Measurements from ENCODE around the gene KCND3.
"Not testable (repeated sequence)": the region's sequence is repeated elsewhere in the genome, so short reads cannot be mapped to it uniquely, and the experiment has no call there.

KCND3 gene

GRCh38 chr1:111743679-111744101 is 245.8 kb downstream of the KCND3 start:
- H3K27ac ChIP-seq = no peak overlapping the region

GRCh38 chr1:111742938-111743549 is 246.4 kb downstream of the KCND3 start:
- H3K27ac ChIP-seq = no peak overlapping the region
- TF ChIP-seq CTCF (conservative IDR thresholded peaks at IDR 0.05) = no peak
- TF ChIP-seq ZFX (IDR thresholded peaks at IDR 0.05) = no peak

More at GRCh38 chr1:111743679-111744101, 245.8 kb downstream of the KCND3 start:
- TF ChIP-seq CTCF (conservative IDR thresholded peaks at IDR 0.05) (no peak), ZFX (IDR thresholded peaks at IDR 0.05) (no peak)

GRCh38 chr1:111742292-111742691 is 247.2 kb downstream of the KCND3 start:
- H3K27ac ChIP-seq = not testable (repeated sequence)

GRCh38 chr1:111739925-111740765 is 249.3 kb downstream of the KCND3 start:
- H3K27ac ChIP-seq = peak overlapping the region; percentile 87
- TF ChIP-seq ZFX (IDR thresholded peaks at IDR 0.05) (no peak), CTCF (conservative IDR thresholded peaks at IDR 0.05) (no peak)

GRCh38 chr1:111739194-111739924 is 250.1 kb downstream of the KCND3 start, which contains the start of gene INKA2:
Gene INKA2, minus strand, starts transcription at chr1:111739395. Its CDS starts 153 bp downstream, at chr1:111739242.
- H3K27ac ChIP-seq = peak within 1 kb of the TSS; percentile 87
- TF ChIP-seq ZFX (IDR thresholded peaks at IDR 0.05) (no peak), CTCF (conservative IDR thresholded peaks at IDR 0.05) (no peak; the same call in 1 of the 2 replicates)

GRCh38 chr1:111738436-111739193 is 250.9 kb downstream of the KCND3 start:
- peak overlapping the region; percentile 87 for H3K27ac ChIP-seq
- TF ChIP-seq CTCF (conservative IDR thresholded peaks at IDR 0.05) = no peak
- TF ChIP-seq ZFX (IDR thresholded peaks at IDR 0.05) = peak; percentile 38; the same call in 1 of the 2 replicates

- H3K27ac ChIP-seq = peak overlapping the region; percentile 87
- TF ChIP-seq CTCF (conservative IDR thresholded peaks at IDR 0.05) (no peak), ZFX (IDR thresholded peaks at IDR 0.05) (no peak)
These were observed 251.4 kb downstream of the KCND3 start for GRCh38 chr1:111738133-111738435.
